ENCODE measurements around the gene TOMM40L. TPM values are rescaled to one million over a fixed set of nuclear protein-coding genes. Genes with fewer than 3 reads are reported as not detected.

TOMM40L gene
- total and polyA plus RNA-seq, 2 experiments from 2014 or later = 11.4 to 14.5 TPM

DNA sequence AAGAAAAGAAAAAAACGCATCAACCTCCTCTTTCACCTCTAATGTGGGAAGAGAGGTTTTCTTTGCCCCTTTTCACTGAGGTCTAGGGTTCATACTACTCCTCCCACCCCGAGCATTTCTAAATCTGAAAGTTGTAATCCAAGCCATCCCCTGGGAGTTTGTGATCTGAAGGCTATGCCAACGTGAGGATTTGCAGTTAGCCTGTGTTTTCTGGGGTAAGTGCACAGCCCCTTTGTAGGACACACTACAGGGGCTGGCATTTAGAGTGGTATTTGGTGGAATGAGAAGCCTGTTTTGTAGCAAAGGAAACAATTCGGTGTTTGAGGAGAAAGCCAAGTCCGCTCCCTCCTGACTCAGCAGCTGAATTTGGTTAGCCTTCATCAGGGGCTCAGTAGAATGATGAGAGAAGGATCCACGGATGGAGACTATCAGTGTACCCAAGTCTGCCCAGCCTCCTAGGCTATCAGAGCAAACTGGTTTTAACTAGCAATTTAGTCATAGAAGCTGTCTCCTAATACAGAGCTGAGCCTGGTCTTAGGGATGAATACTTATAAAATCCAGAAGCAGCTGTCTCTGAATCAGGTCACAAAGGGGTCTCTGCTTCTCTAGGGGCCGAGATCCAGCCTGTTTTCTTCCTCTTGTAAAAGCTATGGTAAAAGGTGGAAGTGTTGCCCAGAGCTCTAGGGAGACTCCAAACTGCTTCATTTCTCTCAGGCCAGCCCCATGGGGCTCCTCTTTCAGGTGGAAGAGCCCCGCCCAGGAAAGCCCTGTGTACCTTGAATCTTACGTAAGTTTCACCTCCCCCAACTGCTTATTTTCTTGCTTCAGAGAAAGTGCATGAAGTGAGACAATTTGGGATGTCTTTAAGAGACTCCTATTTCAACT is 34.8 kb downstream of the TOMM40L start:
- TF ChIP-seq EZH2 (IDR thresholded peaks at IDR 0.05; ENCODE audit: borderline replicate concordance) = no peak
- TF ChIP-seq, protein P1, sequence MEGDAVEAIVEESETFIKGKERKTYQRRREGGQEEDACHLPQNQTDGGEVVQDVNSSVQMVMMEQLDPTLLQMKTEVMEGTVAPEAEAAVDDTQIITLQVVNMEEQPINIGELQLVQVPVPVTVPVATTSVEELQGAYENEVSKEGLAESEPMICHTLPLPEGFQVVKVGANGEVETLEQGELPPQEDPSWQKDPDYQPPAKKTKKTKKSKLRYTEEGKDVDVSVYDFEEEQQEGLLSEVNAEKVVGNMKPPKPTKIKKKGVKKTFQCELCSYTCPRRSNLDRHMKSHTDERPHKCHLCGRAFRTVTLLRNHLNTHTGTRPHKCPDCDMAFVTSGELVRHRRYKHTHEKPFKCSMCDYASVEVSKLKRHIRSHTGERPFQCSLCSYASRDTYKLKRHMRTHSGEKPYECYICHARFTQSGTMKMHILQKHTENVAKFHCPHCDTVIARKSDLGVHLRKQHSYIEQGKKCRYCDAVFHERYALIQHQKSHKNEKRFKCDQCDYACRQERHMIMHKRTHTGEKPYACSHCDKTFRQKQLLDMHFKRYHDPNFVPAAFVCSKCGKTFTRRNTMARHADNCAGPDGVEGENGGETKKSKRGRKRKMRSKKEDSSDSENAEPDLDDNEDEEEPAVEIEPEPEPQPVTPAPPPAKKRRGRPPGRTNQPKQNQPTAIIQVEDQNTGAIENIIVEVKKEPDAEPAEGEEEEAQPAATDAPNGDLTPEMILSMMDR (IDR thresholded peaks at IDR 0.05; ENCODE audit: poor library complexity) = no peak
- TF ChIP-seq EZH2phosphoT487 (IDR thresholded peaks at IDR 0.05; ENCODE audit: low read depth, severe bottlenecking, unreplicated experiment) = no peak
- H3K79me2 ChIP-seq = no peaks in the 10 kb centered on the region
- H3K4me2 ChIP-seq = peak overlapping the region; percentile 58
- no peaks in the 10 kb centered on the region for H3K36me3 ChIP-seq (replicated peaks; ENCODE audit: insufficient read depth, low read depth)
- no peaks in the 10 kb centered on the region for H3K9me2 ChIP-seq (replicated peaks; ENCODE audit: insufficient read depth)
- 59% methylated on average over 9 of the region's 9 CpGs for WGBS (ENCODE audit: low lambda C conversion rate, missing lambda C conversion rate)
- peaks cover 6% of the 10 kb centered on the region for H3K4me1 ChIP-seq (ENCODE audit: insufficient read depth)
- H3K27ac ChIP-seq = no peak overlapping the region
- no peak overlapping the region for H2AFZ ChIP-seq
- H4K20me1 ChIP-seq (ENCODE audit: insufficient read depth, poor library complexity, severe bottlenecking) = no peaks in the 10 kb centered on the region
- DNase-seq (ENCODE audit: low spot score) = peak; percentile 40
- no peak overlapping the region for H3K4me3 ChIP-seq
- peaks cover 4% of the 10 kb centered on the region for H3K9me3 ChIP-seq (ENCODE audit: low read depth)
- peaks cover 26% of the 10 kb centered on the region for H3K27me3 ChIP-seq

DNA sequence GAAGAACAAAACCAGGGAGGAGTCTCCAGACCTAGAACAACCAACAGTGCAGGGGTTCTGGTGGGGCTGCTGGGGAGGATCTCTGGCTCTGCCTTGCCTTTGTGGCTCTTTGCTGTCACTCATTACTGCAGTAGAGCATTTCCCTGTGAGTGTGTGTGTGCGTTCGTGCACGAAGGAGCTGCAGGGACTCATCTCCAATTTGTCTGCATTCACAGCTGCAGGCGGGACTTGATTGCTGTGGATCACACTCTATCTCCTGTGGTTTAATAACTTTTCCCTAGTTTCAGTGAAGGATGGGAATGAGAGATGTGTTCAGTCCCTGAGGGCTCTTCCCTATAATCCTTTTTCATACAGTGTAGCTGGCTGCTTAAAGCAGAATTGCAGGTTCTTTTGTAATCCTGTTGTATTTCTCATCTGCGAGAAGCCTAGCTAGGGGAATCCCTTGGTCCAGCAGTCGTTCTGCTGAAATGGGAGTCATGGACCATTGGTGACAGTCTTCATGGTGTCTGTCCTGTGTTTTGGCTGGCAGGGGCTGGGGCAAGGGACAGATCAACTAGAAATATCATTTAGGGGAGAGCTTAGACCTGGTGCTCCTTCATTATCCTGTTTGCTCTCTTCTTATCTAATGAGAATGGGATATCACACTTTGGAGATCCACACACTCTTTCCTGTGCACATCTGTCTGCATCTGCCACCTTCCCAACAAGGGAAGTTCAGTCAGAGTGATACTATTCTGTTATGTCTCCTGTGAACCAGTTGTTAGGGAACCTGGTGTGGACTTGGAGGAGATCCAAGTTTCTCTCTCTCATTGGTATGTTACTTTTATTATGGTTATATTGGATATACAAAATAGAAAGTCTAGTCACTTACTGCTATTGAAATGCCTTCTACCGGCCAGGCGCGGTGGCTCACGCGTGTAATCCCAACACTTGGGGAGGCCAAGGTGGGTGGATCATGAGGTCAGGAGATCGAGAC is 35.7 kb downstream of the TOMM40L start:
- peaks cover 26% of the 10 kb centered on the region for H3K27me3 ChIP-seq
- TF ChIP-seq EZH2 (IDR thresholded peaks at IDR 0.05; ENCODE audit: borderline replicate concordance) = no peak

DNA sequence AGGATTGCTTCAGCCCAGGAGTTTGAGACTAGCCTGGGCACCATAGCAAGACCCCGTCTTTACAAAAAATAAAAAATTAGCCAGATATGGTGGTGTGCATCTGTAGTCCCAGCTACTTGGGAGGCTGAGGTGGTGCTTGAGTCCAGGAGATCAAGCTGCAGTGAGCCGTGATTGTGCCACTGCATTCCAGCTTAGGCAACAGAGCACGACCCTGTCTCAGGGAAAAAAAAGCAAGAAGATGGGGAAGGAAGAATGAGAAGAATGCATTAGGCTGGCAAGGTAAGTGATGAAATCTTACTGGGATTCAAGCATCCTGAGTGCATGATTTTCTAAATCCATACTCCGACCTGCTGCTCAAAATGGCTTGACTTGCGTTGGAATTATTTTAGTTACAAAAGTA is 39.4 kb downstream of the TOMM40L start:
- no peak overlapping the region for H3K4me3 ChIP-seq
- WGBS (ENCODE audit: low lambda C conversion rate, missing lambda C conversion rate) = 70% methylated on average over 5 of the region's 5 CpGs
- H3K27me3 ChIP-seq = peaks cover 4% of the 10 kb centered on the region
- no peak overlapping the region for H3K27ac ChIP-seq
- no peaks in the 10 kb centered on the region for H3K9me3 ChIP-seq (ENCODE audit: low read depth)
- no peaks in the 10 kb centered on the region for H4K20me1 ChIP-seq (ENCODE audit: insufficient read depth, poor library complexity, severe bottlenecking)
- no peaks in the 10 kb centered on the region for H3K36me3 ChIP-seq (replicated peaks; ENCODE audit: insufficient read depth, low read depth)
- no peak overlapping the region for H2AFZ ChIP-seq
- no peaks in the 10 kb centered on the region for H3K9me2 ChIP-seq (replicated peaks; ENCODE audit: insufficient read depth)
- H3K4me1 ChIP-seq (ENCODE audit: insufficient read depth) = peaks cover 6% of the 10 kb centered on the region
- no peak overlapping the region for H3K4me2 ChIP-seq
- H3K79me2 ChIP-seq = no peaks in the 10 kb centered on the region
- DNase-seq (ENCODE audit: low spot score) = no peak
- TF ChIP-seq EZH2 (IDR thresholded peaks at IDR 0.05; ENCODE audit: borderline replicate concordance) (no peak), EZH2phosphoT487 (IDR thresholded peaks at IDR 0.05; ENCODE audit: low read depth, severe bottlenecking, unreplicated experiment) (no peak)
- TF ChIP-seq, protein P1 (IDR thresholded peaks at IDR 0.05; ENCODE audit: poor library complexity) = no peak

More for the DNA sequence above, 35.7 kb downstream of the TOMM40L start:
- Histone ChIP-seq H4K20me1 (ENCODE audit: insufficient read depth, poor library complexity, severe bottlenecking) (no peaks in the 10 kb centered on the region), H3K4me2 (peak overlapping the region; percentile 58), H3K9me3 (ENCODE audit: low read depth) (peaks cover 4% of the 10 kb centered on the region), H2AFZ (no peak overlapping the region), H3K79me2 (no peaks in the 10 kb centered on the region), H3K27ac (no peak overlapping the region), H3K4me1 (ENCODE audit: insufficient read depth) (peaks cover 6% of the 10 kb centered on the region), H3K4me3 (no peak overlapping the region), H3K9me2 (replicated peaks; ENCODE audit: insufficient read depth) (no peaks in the 10 kb centered on the region), H3K36me3 (replicated peaks; ENCODE audit: insufficient read depth, low read depth) (no peaks in the 10 kb centered on the region)
- 77% methylated on average over 12 of the region's 12 CpGs for WGBS (ENCODE audit: low lambda C conversion rate, missing lambda C conversion rate)
- no peak for DNase-seq (ENCODE audit: low spot score)

All from hepatocyte (in vitro differentiated cells).